GM23338 (cell line): ENCODE measurements around the gene AHDC1. TPM values are rescaled to one million over a fixed set of nuclear protein-coding genes. Genes with fewer than 3 reads are reported as not detected.

ENCODE experiments used
- ATAC-seq: fragments of 200-7000 bp; cut with Tn5 transposase; 3 replicates; pipeline ENCODE4 v1.9.1; 2020
- DNase-seq: peaks from one replicate; pipeline ENCODE4 v3.0.0-alpha.2; 2015; ENCODE audit warnings: low spot score
- H2AFZ ChIP-seq: fragments of 200-600 bp; sonication (generic); 2 replicates; pipeline ENCODE4 v1.8.0; 2016; ENCODE audit warnings: antibody characterized with exemption, mild to moderate bottlenecking, moderate library complexity
- H3F3A ChIP-seq: fragments of 200-600 bp; sonication (generic); replicated peaks from 2 replicates; pipeline ENCODE4 v1.8.0; 2017; ENCODE audit warnings: antibody characterized with exemption, mixed run types, low read depth
- H3K27ac ChIP-seq: fragments of 200-600 bp; sonication (generic); 2 replicates; pipeline ENCODE4 v1.6.1; 2016; ENCODE audit warnings: low read depth
- H3K27me3 ChIP-seq: fragments of 200-600 bp; sonication (generic); 2 replicates; pipeline ENCODE4 v1.8.0; 2016; ENCODE audit warnings: mild to moderate bottlenecking, mixed run types, moderate library complexity; ENCODE audit not compliant: insufficient read depth
- H3K36me3 ChIP-seq: fragments of 200-600 bp; sonication (generic); 2 replicates; pipeline ENCODE4 v1.8.0; 2016; ENCODE audit warnings: mild to moderate bottlenecking; ENCODE audit not compliant: insufficient read depth
- H3K4me1 ChIP-seq: fragments of 200-600 bp; sonication (generic); 2 replicates; pipeline ENCODE4 v1.8.0; 2016; ENCODE audit warnings: mild to moderate bottlenecking, moderate library complexity; ENCODE audit not compliant: insufficient read depth
- H3K4me2 ChIP-seq: fragments of 200-600 bp; sonication (generic); 2 replicates; pipeline ENCODE4 v1.7.1; 2017; ENCODE audit warnings: mixed run types
- H3K4me3 ChIP-seq: fragments of 200-600 bp; sonication (generic); 2 replicates; pipeline ENCODE4 v1.6.1; 2016; ENCODE audit warnings: mixed run types
- H3K79me2 ChIP-seq: fragments of 200-600 bp; sonication (generic); replicated peaks from 2 replicates; pipeline ENCODE4 v1.8.0; 2017; ENCODE audit warnings: mild to moderate bottlenecking; ENCODE audit not compliant: insufficient read depth
- H3K9me2 ChIP-seq: fragments of 200-600 bp; sonication (generic); 2 replicates; pipeline ENCODE4 v1.8.0; 2017; ENCODE audit not compliant: insufficient read depth
- H4K20me1 ChIP-seq: fragments of 200-600 bp; sonication (generic); replicated peaks from 2 replicates; pipeline ENCODE4 v1.8.0; 2017; ENCODE audit warnings: mild to moderate bottlenecking; ENCODE audit not compliant: insufficient read depth
- H3K27ac Mint-ChIP-seq: 2 replicates; pipeline ENCODE4 v1.8.0; 2020; ENCODE audit warnings: inconsistent platforms, mild to moderate bottlenecking, moderate library complexity, mixed read lengths
- H3K27me3 Mint-ChIP-seq: 3 replicates; pipeline ENCODE4 v1.8.0; 2022; ENCODE audit warnings: low read depth, mild to moderate bottlenecking, moderate library complexity, mixed read lengths, inconsistent platforms; ENCODE audit not compliant: insufficient read depth, poor library complexity
- H3K36me3 Mint-ChIP-seq: 3 replicates; pipeline ENCODE4 v1.8.0; 2021; ENCODE audit warnings: low read depth, mild to moderate bottlenecking, inconsistent platforms, moderate library complexity, mixed read lengths
- H3K4me1 Mint-ChIP-seq: 3 replicates; pipeline ENCODE4 v1.8.0; 2020; ENCODE audit warnings: mild to moderate bottlenecking, inconsistent platforms, mixed read lengths
- H3K4me3 Mint-ChIP-seq: 3 replicates; pipeline ENCODE4 v1.8.0; 2021; ENCODE audit warnings: moderate library complexity, mild to moderate bottlenecking, inconsistent platforms, mixed read lengths
- H3K9me3 Mint-ChIP-seq: 3 replicates; pipeline ENCODE4 v1.8.0; 2020; ENCODE audit warnings: moderate library complexity, mild to moderate bottlenecking, inconsistent platforms, mixed read lengths
- CREB1 ChIP-seq: fragments of 250-450 bp; sonication (Bioruptor Pico); IDR thresholded peaks from 2 replicates; pipeline ENCODE4 v1.5.0; 2020; ENCODE audit warnings: low read depth, mild to moderate bottlenecking, moderate library complexity
- ETS1 ChIP-seq: IDR thresholded peaks from 2 replicates; pipeline ENCODE4 v1.6.1; 2016; ENCODE audit warnings: antibody characterized with exemption
- EZH2 ChIP-seq: fragments of 200-600 bp; sonication (generic); IDR thresholded peaks from one replicate; pipeline ENCODE4 v1.8.0; 2017; ENCODE audit warnings: antibody characterized with exemption, mild to moderate bottlenecking, low read depth; ENCODE audit not compliant: unreplicated experiment
- EZH2phosphoT487 ChIP-seq: fragments of 200-600 bp; sonication (generic); IDR thresholded peaks from one replicate; pipeline ENCODE4 v1.8.1; 2018; ENCODE audit warnings: antibody characterized with exemption; ENCODE audit not compliant: unreplicated experiment
- JUNB ChIP-seq: IDR thresholded peaks from one replicate; pipeline ENCODE4 v1.6.1; 2016; ENCODE audit warnings: antibody characterized with exemption; ENCODE audit not compliant: unreplicated experiment
- NANOG ChIP-seq: IDR thresholded peaks from 2 replicates; pipeline ENCODE4 v1.6.1; 2016; ENCODE audit warnings: antibody characterized with exemption, borderline replicate concordance
- STAT1 ChIP-seq: IDR thresholded peaks from one replicate; pipeline ENCODE4 v1.6.1; 2016; ENCODE audit warnings: antibody characterized with exemption; ENCODE audit not compliant: unreplicated experiment
- ZNF114 ChIP-seq: fragments of 250-450 bp; sonication (Bioruptor Pico); IDR thresholded peaks from 2 replicates; pipeline ENCODE4 v1.5.0; 2020; ENCODE audit warnings: mild to moderate bottlenecking, moderate library complexity
- ZNF331 ChIP-seq: fragments of 250-450 bp; sonication (Bioruptor Pico); IDR thresholded peaks from 2 replicates; pipeline ENCODE4 v1.5.0; 2020; ENCODE audit warnings: low read depth, mild to moderate bottlenecking, moderate library complexity
- polyA plus RNA-seq: library from polyadenylated mRNA; unstranded; fragments of >200 nt; fragmentation: Nextera tagmentation; extraction: Ambion mirVana; gene quantifications from 2 replicates; pipeline ENCODE4 v1.2.1, GENCODE V29; 2016
- total RNA-seq: library from RNA; depleted of rRNA; stranded (reverse); fragments of >200 nt; shearing (Covaris generic); gene quantifications from 2 replicates; pipeline ENCODE4 v1.2.3, GENCODE V29; 2014
- TF ChIP-seq, protein P1 (sequence below): fragments of 250-450 bp; sonication (Bioruptor Pico); IDR thresholded peaks from 2 replicates; pipeline ENCODE4 v1.5.0; 2020; ENCODE audit warnings: mild to moderate bottlenecking, moderate library complexity
- TF ChIP-seq, protein P2 (sequence below): IDR thresholded peaks from one replicate; pipeline ENCODE4 v1.6.1; 2018; ENCODE audit warnings: antibody characterized with exemption; ENCODE audit not compliant: unreplicated experiment
- TF ChIP-seq, protein P3 (sequence below), 2 experiments: fragments of 200-600 bp in 1 of 2; sonication (generic) in 1 of 2; conservative IDR thresholded peaks; 2 replicates each; pipeline versions ENCODE4 v1.5.1 to v1.6.1; 2016 to 2017; ENCODE audit warnings: antibody characterized with exemption in 2 of 2, low read depth in 2 of 2, mild to moderate bottlenecking in 2 of 2, moderate library complexity in 1 of 2

The AHDC1 gene
- total and polyA plus RNA-seq, 2 experiments from 2014 or later = 8.3 to 22.2 TPM

DNA sequence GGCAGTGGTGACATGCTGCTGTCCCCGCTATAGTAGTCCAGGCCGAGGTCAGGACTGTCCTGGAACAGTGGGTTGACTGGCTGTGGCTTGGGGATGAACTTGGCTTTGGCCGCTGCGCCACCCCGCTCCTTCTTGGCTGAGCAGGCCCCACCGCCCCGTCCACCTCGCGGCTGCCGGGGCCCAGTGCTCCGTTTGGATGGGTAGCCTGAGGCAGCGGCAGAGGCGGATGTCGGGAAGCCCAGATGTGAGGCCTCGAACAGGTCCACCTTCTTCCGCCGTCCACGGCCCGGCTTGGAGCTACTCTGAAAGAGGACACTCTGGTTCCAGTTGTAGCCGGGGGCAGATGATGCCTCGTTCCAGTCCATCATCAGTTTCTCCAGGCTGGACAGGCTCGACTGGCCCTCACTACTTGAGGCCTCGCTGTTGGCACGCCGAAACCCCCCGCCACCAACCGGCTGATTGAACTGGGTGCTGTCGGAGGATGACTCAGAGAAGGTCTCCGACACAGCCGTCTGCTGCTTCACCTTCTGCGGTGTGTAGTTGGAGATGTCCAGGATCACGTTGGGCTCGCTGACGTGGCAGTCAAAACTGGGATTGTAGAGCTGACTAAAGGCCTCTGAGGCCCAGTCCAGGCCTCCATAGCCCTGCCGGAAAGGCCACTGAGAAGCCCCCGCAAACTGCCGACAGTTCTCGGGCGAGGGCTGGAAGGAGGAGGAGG is 55.6 kb downstream of the AHDC1 start:
- no peak overlapping the region for H2AFZ ChIP-seq
- no peak overlapping the region for H3K27ac Mint-ChIP-seq
- no peak for TF ChIP-seq EZH2
- TF ChIP-seq, protein P1, sequence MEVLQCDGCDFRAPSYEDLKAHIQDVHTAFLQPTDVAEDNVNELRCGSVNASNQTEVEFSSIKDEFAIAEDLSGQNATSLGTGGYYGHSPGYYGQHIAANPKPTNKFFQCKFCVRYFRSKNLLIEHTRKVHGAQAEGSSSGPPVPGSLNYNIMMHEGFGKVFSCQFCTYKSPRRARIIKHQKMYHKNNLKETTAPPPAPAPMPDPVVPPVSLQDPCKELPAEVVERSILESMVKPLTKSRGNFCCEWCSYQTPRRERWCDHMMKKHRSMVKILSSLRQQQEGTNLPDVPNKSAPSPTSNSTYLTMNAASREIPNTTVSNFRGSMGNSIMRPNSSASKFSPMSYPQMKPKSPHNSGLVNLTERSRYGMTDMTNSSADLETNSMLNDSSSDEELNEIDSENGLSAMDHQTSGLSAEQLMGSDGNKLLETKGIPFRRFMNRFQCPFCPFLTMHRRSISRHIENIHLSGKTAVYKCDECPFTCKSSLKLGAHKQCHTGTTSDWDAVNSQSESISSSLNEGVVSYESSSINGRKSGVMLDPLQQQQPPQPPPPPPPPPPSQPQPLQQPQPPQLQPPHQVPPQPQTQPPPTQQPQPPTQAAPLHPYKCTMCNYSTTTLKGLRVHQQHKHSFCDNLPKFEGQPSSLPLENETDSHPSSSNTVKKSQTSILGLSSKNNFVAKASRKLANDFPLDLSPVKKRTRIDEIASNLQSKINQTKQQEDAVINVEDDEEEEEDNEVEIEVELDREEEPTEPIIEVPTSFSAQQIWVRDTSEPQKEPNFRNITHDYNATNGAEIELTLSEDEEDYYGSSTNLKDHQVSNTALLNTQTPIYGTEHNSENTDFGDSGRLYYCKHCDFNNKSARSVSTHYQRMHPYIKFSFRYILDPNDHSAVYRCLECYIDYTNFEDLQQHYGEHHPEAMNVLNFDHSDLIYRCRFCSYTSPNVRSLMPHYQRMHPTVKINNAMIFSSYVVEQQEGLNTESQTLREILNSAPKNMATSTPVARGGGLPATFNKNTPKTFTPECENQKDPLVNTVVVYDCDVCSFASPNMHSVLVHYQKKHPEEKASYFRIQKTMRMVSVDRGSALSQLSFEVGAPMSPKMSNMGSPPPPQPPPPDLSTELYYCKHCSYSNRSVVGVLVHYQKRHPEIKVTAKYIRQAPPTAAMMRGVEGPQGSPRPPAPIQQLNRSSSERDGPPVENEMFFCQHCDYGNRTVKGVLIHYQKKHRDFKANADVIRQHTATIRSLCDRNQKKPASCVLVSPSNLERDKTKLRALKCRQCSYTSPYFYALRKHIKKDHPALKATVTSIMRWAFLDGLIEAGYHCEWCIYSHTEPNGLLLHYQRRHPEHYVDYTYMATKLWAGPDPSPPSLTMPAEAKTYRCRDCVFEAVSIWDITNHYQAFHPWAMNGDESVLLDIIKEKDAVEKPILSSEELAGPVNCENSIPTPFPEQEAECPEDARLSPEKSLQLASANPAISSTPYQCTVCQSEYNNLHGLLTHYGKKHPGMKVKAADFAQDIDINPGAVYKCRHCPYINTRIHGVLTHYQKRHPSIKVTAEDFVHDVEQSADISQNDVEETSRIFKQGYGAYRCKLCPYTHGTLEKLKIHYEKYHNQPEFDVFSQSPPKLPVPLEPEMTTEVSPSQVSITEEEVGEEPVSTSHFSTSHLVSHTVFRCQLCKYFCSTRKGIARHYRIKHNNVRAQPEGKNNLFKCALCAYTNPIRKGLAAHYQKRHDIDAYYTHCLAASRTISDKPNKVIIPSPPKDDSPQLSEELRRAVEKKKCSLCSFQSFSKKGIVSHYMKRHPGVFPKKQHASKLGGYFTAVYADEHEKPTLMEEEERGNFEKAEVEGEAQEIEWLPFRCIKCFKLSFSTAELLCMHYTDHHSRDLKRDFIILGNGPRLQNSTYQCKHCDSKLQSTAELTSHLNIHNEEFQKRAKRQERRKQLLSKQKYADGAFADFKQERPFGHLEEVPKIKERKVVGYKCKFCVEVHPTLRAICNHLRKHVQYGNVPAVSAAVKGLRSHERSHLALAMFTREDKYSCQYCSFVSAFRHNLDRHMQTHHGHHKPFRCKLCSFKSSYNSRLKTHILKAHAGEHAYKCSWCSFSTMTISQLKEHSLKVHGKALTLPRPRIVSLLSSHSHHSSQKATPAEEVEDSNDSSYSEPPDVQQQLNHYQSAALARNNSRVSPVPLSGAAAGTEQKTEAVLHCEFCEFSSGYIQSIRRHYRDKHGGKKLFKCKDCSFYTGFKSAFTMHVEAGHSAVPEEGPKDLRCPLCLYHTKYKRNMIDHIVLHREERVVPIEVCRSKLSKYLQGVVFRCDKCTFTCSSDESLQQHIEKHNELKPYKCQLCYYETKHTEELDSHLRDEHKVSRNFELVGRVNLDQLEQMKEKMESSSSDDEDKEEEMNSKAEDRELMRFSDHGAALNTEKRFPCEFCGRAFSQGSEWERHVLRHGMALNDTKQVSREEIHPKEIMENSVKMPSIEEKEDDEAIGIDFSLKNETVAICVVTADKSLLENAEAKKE (CRISPR knock-in tag) = no peak
- TF ChIP-seq, protein P2, sequence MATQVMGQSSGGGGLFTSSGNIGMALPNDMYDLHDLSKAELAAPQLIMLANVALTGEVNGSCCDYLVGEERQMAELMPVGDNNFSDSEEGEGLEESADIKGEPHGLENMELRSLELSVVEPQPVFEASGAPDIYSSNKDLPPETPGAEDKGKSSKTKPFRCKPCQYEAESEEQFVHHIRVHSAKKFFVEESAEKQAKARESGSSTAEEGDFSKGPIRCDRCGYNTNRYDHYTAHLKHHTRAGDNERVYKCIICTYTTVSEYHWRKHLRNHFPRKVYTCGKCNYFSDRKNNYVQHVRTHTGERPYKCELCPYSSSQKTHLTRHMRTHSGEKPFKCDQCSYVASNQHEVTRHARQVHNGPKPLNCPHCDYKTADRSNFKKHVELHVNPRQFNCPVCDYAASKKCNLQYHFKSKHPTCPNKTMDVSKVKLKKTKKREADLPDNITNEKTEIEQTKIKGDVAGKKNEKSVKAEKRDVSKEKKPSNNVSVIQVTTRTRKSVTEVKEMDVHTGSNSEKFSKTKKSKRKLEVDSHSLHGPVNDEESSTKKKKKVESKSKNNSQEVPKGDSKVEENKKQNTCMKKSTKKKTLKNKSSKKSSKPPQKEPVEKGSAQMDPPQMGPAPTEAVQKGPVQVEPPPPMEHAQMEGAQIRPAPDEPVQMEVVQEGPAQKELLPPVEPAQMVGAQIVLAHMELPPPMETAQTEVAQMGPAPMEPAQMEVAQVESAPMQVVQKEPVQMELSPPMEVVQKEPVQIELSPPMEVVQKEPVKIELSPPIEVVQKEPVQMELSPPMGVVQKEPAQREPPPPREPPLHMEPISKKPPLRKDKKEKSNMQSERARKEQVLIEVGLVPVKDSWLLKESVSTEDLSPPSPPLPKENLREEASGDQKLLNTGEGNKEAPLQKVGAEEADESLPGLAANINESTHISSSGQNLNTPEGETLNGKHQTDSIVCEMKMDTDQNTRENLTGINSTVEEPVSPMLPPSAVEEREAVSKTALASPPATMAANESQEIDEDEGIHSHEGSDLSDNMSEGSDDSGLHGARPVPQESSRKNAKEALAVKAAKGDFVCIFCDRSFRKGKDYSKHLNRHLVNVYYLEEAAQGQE = no peak
- TF ChIP-seq, protein P3, sequence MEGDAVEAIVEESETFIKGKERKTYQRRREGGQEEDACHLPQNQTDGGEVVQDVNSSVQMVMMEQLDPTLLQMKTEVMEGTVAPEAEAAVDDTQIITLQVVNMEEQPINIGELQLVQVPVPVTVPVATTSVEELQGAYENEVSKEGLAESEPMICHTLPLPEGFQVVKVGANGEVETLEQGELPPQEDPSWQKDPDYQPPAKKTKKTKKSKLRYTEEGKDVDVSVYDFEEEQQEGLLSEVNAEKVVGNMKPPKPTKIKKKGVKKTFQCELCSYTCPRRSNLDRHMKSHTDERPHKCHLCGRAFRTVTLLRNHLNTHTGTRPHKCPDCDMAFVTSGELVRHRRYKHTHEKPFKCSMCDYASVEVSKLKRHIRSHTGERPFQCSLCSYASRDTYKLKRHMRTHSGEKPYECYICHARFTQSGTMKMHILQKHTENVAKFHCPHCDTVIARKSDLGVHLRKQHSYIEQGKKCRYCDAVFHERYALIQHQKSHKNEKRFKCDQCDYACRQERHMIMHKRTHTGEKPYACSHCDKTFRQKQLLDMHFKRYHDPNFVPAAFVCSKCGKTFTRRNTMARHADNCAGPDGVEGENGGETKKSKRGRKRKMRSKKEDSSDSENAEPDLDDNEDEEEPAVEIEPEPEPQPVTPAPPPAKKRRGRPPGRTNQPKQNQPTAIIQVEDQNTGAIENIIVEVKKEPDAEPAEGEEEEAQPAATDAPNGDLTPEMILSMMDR (conservative IDR thresholded peaks at IDR 0.05; ENCODE audit: low read depth in 2 of 2) = no peak
- no peak for TF ChIP-seq CREB1 (CRISPR knock-in tag)
- TF ChIP-seq ZNF114 = no peak
- no peak for TF ChIP-seq NANOG
- TF ChIP-seq STAT1 = no peak
- no peak for TF ChIP-seq EZH2phosphoT487
- TF ChIP-seq ETS1 = no peak
- TF ChIP-seq JUNB = no peak
- TF ChIP-seq ZNF331 (CRISPR knock-in tag) = no peak
- peaks cover 22% of the 10 kb centered on the region; the same call in 2 of the 3 replicates for H3K36me3 Mint-ChIP-seq
- H3K36me3 ChIP-seq = no peaks in the 10 kb centered on the region
- no peaks in the 10 kb centered on the region for H3F3A ChIP-seq
- H3K27me3 Mint-ChIP-seq = peaks cover 15% of the 10 kb centered on the region
- no peaks in the 10 kb centered on the region for H3K9me3 Mint-ChIP-seq
- no peaks in the 10 kb centered on the region for H3K9me2 ChIP-seq
- peaks cover 15% of the 10 kb centered on the region for H3K4me1 Mint-ChIP-seq
- DNase-seq (no peak), ATAC-seq (no peak)
- H3K27ac ChIP-seq = no peak overlapping the region
- H3K27me3 ChIP-seq = no peaks in the 10 kb centered on the region
- no peaks in the 10 kb centered on the region for H3K79me2 ChIP-seq
- no peak overlapping the region for H3K4me3 ChIP-seq
- no peak overlapping the region for H3K4me3 Mint-ChIP-seq
- H3K4me1 ChIP-seq = no peaks in the 10 kb centered on the region; the same call in 1 of the 2 replicates
- H3K4me2 ChIP-seq = no peak overlapping the region
- no peaks in the 10 kb centered on the region; the same call in 1 of the 2 replicates for H4K20me1 ChIP-seq
